GM19438 (cell line): ENCODE data around the gene ANKRD13A.

Source experiments
- ATAC-seq: cut with Tn5 transposase; IDR thresholded peaks from one replicate; pipeline ENCODE4 v1.9.1; 2021; ENCODE audit warnings: low read depth; ENCODE audit not compliant: unreplicated experiment

Gene ANKRD13A

DNA sequence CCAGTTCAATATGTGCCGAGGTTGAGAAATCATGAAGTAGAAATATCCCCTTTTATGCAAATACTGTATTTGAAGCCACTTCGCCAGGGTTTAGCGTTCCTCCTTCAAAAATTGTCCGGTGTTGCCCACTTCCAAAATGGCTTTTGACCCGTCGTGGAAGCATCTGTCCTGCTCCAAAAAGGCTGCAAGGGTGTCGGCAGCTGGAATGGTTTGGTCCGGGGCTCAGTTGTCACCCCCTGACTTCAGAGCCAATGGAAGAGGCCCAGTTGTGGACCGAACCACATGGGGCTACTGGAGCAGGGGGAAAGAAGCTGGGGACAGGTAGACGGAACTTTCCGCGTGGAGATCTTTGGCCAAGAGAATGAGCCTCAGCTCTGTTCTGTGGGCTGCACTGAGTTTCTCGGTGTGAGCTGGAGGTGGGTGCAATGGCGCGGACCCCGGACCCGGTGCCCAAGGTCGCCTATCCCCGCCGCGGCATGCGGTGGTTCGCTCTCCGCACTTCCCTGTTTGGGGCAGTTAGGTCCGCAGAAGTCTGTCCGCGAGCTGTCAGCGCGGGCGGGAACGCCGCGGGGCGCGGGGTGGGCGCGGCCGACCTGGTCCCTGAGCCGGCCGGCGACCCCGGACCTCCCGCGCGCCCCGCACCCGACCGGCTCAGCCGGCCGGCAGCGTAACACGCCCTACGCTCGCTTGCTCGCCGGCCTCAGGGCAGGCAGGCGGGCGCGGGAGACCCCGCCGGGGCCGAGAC lies at the start of gene ANKRD13A:
ANKRD13A (plus strand) TSS at position 527 of the 745 bp plus-strand sequence. CDS start 259 bp downstream, outside the sequence.
- peak; percentile 41 for ATAC-seq

GRCh38 chr12:109950625-109951024 lies 48.6 kb upstream of the ANKRD13A start:
- no peak for ATAC-seq

GRCh38 chr12:109951136-109951535 lies 48.1 kb upstream of the ANKRD13A start:
- no peak for ATAC-seq

GRCh38 chr12:109951751-109952150 lies 47.5 kb upstream of the ANKRD13A start:
- ATAC-seq = no peak

DNA sequence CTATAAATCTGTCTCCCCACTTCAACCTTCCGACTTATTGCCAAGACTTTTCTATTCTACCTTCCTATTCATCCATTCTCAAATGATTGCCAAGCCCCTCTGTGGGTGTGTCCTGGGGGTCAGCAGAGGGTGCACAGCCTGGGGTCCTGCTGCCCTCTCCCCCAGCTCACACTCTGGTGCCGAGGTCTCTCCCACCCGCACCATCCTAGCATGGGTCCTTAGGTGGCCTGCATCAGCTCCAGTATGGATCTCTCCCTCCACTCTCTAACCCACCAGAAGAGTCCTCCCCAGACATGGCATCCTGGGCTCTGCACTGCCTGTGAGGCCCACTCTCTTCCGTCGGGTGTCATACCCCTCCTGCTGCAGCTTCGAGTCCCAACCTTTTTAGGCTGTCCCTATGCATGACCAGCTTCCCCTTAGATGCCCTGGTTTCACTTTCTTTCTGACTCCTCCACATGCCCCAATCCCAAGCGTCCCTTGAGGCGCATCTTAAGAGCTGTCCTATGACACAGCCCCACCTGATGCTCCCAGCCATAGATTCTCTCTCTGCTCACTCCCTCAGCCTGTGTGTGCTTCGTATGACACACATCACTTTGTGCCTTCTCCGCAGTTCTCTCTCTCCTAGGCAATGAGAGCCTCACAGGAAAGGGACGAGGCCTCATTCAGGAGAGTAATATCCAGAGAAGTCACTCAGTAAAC lies 46.9 kb upstream of the ANKRD13A start:
- ATAC-seq = no peak

GRCh38 chr12:109952873-109953272 lies 46.4 kb upstream of the ANKRD13A start:
- ATAC-seq = no peak

DNA sequence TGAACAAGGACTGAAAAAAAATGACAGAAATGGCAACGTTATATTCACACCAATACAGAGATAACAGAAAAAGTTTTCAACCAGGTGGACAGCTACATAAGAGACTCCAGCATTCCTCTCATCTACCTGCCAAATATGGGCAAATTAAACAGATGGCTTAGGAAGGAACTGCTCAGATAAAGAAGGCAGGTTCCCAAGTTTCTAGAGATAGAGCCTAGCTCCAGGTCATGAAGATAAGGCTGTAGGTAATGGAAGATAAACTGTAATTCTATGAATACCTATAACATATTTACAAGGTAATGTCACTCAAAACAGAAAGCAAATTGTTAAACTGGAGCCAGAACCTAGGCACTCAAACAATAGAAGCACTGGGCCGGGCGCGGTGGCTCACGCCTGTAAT lies 45.6 kb upstream of the ANKRD13A start:
- ATAC-seq = no peak

DNA sequence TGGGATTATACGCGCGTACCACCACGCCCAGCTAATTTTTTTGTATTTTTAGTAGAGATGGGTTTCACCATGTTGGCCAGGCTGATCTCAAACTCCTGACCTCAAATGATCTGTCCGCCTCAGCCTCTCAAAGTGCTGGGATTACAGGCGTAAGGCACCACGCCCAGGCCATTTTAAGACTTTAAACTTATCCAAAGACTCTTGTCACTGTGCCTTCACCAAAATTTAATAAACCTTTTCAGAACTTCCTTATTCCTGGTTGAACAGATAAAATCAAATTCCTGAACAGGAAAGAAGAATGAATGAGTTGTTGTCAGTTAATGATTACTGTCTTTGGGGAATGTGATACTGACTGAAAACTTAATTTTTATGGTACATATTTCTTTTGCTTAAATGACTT lies 40.9 kb upstream of the ANKRD13A start:
- ATAC-seq = no peak

DNA sequence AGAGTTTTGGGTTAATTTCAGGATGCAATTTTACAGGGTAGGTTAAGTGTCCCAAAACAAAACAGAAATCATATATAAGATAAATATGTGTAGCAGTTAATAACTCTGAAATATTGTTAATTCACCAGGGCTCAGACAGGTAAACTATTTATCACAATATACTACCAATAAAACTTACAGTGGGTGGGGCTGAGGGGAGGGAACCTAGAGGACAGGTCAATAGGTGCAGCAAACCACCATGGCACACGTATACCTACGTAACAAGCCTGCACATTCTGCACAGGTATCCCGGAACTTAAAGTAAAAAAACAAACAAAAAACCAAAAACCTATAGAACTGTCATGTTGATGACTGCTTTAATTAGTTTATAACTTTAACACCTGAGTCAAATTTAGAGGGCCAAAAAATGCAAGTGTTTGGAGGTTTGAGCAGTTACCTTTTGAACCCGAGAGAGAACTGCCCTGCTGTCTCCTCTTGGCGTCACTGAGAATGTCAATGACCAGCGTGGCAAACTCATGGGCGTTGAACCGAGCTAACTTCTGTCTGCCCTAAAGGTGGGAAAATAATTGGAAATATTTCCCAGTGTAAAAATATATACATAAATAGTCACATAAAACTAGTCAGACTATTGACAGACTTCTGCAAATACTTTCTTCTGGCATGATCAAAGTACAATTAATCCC lies 39.7 kb upstream of the ANKRD13A start:
- no peak for ATAC-seq

DNA sequence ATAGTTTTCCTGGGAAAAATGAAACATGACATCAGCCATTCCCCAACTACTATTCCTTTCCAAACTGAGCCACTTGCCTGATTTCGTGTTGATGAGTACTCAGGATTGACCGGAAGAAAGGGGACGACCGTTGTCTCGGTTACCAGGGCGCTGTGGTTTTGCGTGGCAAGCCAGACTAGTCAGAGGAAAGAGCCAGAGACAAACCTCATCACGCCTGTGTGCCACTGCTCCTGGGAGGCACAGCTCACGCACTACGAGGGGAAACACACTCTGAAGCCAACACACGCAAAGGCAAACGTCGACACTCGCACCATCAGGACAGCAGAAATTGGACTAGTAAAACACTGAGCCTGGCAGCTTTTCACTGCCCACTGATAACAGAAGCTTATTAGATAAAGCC lies 38.0 kb upstream of the ANKRD13A start:
- ATAC-seq = no peak

GRCh38 chr12:109961612-109962011 lies 37.6 kb upstream of the ANKRD13A start:
- ATAC-seq = no peak

DNA sequence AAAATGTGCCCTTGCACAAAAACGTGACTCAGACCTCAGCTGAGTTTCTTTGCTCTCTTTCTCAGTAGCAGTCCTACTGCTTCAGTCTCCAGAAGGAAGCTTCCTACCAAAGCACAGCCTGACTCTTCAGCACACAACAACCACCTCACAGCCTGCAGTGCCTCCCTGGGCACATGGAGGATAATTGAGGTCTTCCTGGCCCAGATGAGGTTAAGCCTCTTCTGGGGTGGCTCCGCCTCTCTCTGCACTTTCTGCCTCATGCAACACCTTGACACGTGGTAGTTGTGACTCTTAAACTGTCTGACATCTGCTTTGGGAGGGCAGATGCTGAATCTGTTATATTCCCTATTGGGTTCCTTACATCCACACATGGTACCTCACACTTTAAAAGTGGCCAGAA lies 36.8 kb upstream of the ANKRD13A start:
- no peak for ATAC-seq

GRCh38 chr12:109963330-109963729 lies 35.9 kb upstream of the ANKRD13A start:
- no peak for ATAC-seq

- no peak for ATAC-seq
Measured at GRCh38 chr12:109963743-109964429, 35.3 kb upstream of the ANKRD13A start.

- no peak for ATAC-seq
Measured at GRCh38 chr12:109966546-109966945, 32.7 kb upstream of the ANKRD13A start.

- no peak for ATAC-seq
Measured at GRCh38 chr12:109967383-109968031, 31.7 kb upstream of the ANKRD13A start.

DNA sequence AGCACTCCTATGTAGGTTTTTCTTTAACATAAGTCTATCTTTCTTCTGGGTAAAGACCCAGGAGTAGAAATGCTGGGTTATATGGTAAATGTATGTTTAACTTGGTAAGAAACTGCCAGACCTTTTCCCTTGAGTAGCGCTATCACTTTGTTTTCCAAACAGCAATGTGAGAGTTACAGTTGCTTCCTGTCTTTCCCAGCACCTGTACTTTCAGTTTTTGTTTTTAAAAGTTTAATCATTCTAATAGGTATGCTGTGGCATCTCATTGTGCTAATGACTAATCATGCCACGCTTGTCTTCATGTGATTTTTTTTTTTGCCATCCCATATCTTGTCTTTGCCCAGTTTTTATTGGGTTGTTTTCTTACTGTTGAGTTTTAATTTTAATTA lies 31.2 kb upstream of the ANKRD13A start:
- no peak for ATAC-seq

- no peak for ATAC-seq
Measured at GRCh38 chr12:109968801-109969200, 30.4 kb upstream of the ANKRD13A start.

DNA sequence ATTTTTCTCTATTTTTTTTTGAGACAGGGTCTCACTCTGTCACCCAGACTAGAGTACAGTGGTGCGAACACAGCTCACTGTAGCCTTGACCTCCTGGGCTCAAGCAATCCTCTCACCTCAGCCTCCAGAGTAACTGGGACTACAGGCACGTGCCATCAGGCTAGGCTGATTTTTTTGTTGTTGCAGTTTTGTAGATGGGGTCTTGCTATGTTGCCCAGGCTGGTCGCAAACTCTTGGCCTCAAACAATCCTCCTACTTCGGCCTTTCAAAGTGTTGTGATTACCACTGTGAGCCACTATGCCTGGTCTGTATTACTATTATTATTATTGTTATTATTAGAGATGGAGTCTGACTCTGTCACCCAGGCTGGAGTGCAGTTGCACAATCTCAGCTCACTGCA lies 26.4 kb upstream of the ANKRD13A start:
- ATAC-seq = no peak

GRCh38 chr12:109981311-109981710 lies 17.9 kb upstream of the ANKRD13A start:
- ATAC-seq = no peak
